Measurements from ENCODE around the gene ITPR1.

DNA sequence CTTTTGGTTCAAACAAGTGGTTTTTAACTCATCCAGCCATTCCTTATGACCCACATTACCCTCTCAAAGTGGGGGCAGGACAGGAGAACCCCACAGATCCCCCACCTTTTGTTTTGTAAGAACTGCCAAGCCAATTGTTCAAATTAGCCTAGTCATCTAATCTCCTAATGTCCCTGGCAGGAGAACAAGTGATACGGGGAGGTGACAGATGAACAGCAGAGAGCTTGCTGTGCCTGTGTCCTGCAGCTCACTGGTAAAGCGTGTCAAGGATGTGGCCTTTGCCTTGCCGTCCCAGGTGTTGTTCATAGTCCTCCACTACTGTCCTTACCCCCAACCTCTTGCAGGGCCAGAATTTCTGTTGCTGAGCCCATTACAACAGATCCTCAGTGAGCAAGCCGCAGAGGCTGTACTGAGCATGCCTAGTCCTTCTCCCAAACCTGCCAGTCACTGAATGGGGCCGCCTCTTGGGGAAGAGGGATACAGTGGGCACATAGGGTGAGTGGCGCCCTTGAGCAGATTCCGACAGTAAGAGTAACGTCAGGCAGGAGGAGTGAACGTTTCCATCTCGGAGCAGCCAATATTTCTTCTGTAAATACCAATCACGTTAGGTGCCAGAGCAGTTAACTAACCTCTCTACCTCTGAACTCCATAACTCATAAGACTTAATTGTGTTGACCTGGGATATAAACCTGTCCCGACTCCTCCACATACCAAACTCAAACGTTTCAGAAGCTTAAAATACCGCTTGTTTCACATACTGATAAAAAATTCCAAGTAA, 87.4 kb downstream of the ITPR1 start:
- no peak for TF ChIP-seq POLR2A (IDR thresholded peaks at IDR 0.05)
- TF ChIP-seq, protein P1, sequence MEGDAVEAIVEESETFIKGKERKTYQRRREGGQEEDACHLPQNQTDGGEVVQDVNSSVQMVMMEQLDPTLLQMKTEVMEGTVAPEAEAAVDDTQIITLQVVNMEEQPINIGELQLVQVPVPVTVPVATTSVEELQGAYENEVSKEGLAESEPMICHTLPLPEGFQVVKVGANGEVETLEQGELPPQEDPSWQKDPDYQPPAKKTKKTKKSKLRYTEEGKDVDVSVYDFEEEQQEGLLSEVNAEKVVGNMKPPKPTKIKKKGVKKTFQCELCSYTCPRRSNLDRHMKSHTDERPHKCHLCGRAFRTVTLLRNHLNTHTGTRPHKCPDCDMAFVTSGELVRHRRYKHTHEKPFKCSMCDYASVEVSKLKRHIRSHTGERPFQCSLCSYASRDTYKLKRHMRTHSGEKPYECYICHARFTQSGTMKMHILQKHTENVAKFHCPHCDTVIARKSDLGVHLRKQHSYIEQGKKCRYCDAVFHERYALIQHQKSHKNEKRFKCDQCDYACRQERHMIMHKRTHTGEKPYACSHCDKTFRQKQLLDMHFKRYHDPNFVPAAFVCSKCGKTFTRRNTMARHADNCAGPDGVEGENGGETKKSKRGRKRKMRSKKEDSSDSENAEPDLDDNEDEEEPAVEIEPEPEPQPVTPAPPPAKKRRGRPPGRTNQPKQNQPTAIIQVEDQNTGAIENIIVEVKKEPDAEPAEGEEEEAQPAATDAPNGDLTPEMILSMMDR (IDR thresholded peaks at IDR 0.05), result no peak
